Measurements from ENCODE around the gene CCDC93.

GRCh38 chr2:117917223-117917917, 96.5 kb downstream of the CCDC93 start:
- TF ChIP-seq CTCF (IDR thresholded peaks at IDR 0.05; ENCODE audit: poor library complexity, severe bottlenecking) (no peak), EZH2 (IDR thresholded peaks at IDR 0.05; ENCODE audit: borderline replicate concordance, insufficient read depth, low read length, poor library complexity, severe bottlenecking) (no peak), TAF1 (IDR thresholded peaks at IDR 0.05; ENCODE audit: low read depth) (no peak), EP300 (conservative IDR thresholded peaks at IDR 0.05; ENCODE audit: poor library complexity, severe bottlenecking) (no peak)

Measured in neural cell (in vitro differentiated cells).